ENCODE data around the gene CRYL1.

- TF ChIP-seq SMAD9 (CRISPR knock-in tag; IDR thresholded peaks at IDR 0.05) (no peak), FOXK2 (IDR thresholded peaks at IDR 0.05) (no peak), CTCF (CRISPR knock-in tag; IDR thresholded peaks at IDR 0.05) (no peak), ZNF354B (CRISPR knock-in tag; IDR thresholded peaks at IDR 0.05) (no peak), ETV5 (CRISPR knock-in tag; IDR thresholded peaks at IDR 0.05; ENCODE audit: borderline replicate concordance) (no peak)
Measured at GRCh38 chr13:20412691-20413355, 112.8 kb downstream of the CRYL1 start.

Data from HepG2 (cell line).